Activated naive CD4-positive, alpha-beta T cell treated with anti-CD3 and anti-CD28 coated beads for 36 hours (primary cell): ENCODE data around the gene SCPEP1. TPM values are rescaled to one million over a fixed set of nuclear protein-coding genes. Genes with fewer than 3 reads are reported as not detected.

Source experiments
- CTCF ChIA-PET: fragments of 350-600 bp; sonication (Branson Sonifier 250); formaldehyde crosslinking; loops from one replicate; lab custom pipeline; 2021; ENCODE audit warnings: antibody characterized with exemption; lab: Charles Lee
- DNase-seq: peaks from one replicate; pipeline ENCODE4 v3.0.0-alpha.2; 2020
- H3K27ac Mint-ChIP-seq: one replicate; pipeline ENCODE4 v1.8.0; 2021; ENCODE audit warnings: mild to moderate bottlenecking, mixed read lengths
- H3K27me3 Mint-ChIP-seq: one replicate; pipeline ENCODE4 v1.8.0; 2021; ENCODE audit warnings: low read depth, mixed read lengths
- H3K36me3 Mint-ChIP-seq: one replicate; pipeline ENCODE4 v1.8.0; 2021; ENCODE audit warnings: low read depth, mixed read lengths
- H3K4me1 Mint-ChIP-seq: one replicate; pipeline ENCODE4 v1.8.0; 2021; ENCODE audit warnings: low read depth, mixed read lengths
- H3K4me3 Mint-ChIP-seq: one replicate; pipeline ENCODE4 v1.8.0; 2021; ENCODE audit warnings: mild to moderate bottlenecking, moderate library complexity, mixed read lengths
- H3K9me3 Mint-ChIP-seq: one replicate; pipeline ENCODE4 v1.8.0; 2021; ENCODE audit warnings: mixed read lengths
- intact Hi-C: fragments of 100-400 bp; cut with micrococcal nuclease; formaldehyde crosslinking; loops from one replicate; pipeline ENCODE4 v1.15.1; 2023
- total RNA-seq, 2 experiments: library from RNA; stranded (reverse); gene quantifications; one replicate each; pipeline ENCODE4 v1.2.3, GENCODE V29; 2021

The SCPEP1 gene
- total RNA-seq, 2 experiments from 2014 or later = 11.7 to 15.3 TPM

- DNase-seq = no peak
- H3K36me3 Mint-ChIP-seq = no peaks in the 10 kb centered on the region
- no peaks in the 10 kb centered on the region for H3K9me3 Mint-ChIP-seq
- peaks cover 41% of the 10 kb centered on the region for H3K27me3 Mint-ChIP-seq
- no peak overlapping the region for H3K4me3 Mint-ChIP-seq
- peaks cover 15% of the 10 kb centered on the region for H3K4me1 Mint-ChIP-seq
- H3K27ac Mint-ChIP-seq = no peak overlapping the region
- CTCF ChIA-PET = no interaction called here
- intact Hi-C loops = no loop called here
Observed at GRCh38 chr17:57048096-57048495, 70.2 kb downstream of the SCPEP1 start.

DNA sequence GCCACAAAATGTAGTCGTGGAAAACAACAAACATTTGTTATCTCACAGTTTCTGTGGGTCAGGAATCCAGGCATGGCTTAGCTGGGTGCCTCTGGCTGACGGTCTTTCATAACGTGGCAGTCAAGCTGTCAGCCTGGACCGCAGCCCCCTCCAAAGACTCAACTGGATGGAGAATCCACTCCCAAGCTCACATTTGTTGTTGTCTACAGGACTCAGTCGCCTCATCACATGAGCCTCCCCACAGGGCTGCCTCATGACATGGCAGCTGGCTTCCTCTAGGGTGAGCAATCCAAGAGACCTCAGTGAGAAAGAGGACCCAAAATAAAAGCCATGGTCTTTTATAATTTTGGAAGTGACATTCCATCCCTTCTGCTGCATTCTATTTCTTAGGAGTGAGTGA is 72.4 kb downstream of the SCPEP1 start:
- no peak overlapping the region for H3K4me3 Mint-ChIP-seq
- intact Hi-C loops = no loop called here
- CTCF ChIA-PET = no interaction called here

GRCh38 chr17:57051886-57052361 is 74.0 kb downstream of the SCPEP1 start:
- CTCF ChIA-PET = interaction anchor here (0.9 kb wide), 1 partner anchor 114 kb away, joined by 3 read pairs; no protein-coding TSS in a partner anchor
- no peaks in the 10 kb centered on the region for H3K36me3 Mint-ChIP-seq
- peaks cover 2% of the 10 kb centered on the region for H3K4me1 Mint-ChIP-seq
- DNase-seq = no peak
- H3K27ac Mint-ChIP-seq = no peak overlapping the region
- no peak overlapping the region for H3K4me3 Mint-ChIP-seq
- intact Hi-C loops = no loop called here
- H3K9me3 Mint-ChIP-seq = no peaks in the 10 kb centered on the region
- H3K27me3 Mint-ChIP-seq = peaks cover 9% of the 10 kb centered on the region

More for the DNA sequence above, 72.4 kb downstream of the SCPEP1 start:
- no peak for DNase-seq
- no peaks in the 10 kb centered on the region for H3K36me3 Mint-ChIP-seq
- H3K27ac Mint-ChIP-seq = no peak overlapping the region
- peaks cover 13% of the 10 kb centered on the region for H3K4me1 Mint-ChIP-seq
- H3K9me3 Mint-ChIP-seq = no peaks in the 10 kb centered on the region
- H3K27me3 Mint-ChIP-seq = peaks cover 23% of the 10 kb centered on the region

Other genes with a start within 250 kb of the SCPEP1 start
- gene C17orf67, start 144.2 kb upstream of the SCPEP1 start, total RNA-seq = 1 to 10 TPM; 1.9 to 2.2 TPM
- gene DGKE, start 144.0 kb upstream of the SCPEP1 start, total RNA-seq = 10 to 100 TPM; 18.1 to 18.4 TPM
- 100 to 1,000 TPM; 157 to 161 TPM for gene TRIM25, start 64.1 kb upstream of the SCPEP1 start, total RNA-seq
- gene COIL, start 17.1 kb upstream of the SCPEP1 start, total RNA-seq = 10 to 100 TPM; 16.9 to 18.2 TPM
- gene AKAP1, start 107.1 kb downstream of the SCPEP1 start, total RNA-seq = 10 to 100 TPM; 17.6 to 23.1 TPM